GM23338 (cell line): ENCODE data around the gene DGKG. TPM values are rescaled to one million over a fixed set of nuclear protein-coding genes. Genes with fewer than 3 reads are reported as not detected.

ENCODE experiments used
- ATAC-seq: fragments of 200-7000 bp; cut with Tn5 transposase; 3 replicates; pipeline ENCODE4 v1.9.1; 2020
- DNase-seq: peaks from one replicate; pipeline ENCODE4 v3.0.0-alpha.2; 2015; ENCODE audit warnings: low spot score
- H2AFZ ChIP-seq: fragments of 200-600 bp; sonication (generic); 2 replicates; pipeline ENCODE4 v1.8.0; 2016; ENCODE audit warnings: antibody characterized with exemption, mild to moderate bottlenecking, moderate library complexity
- H3F3A ChIP-seq: fragments of 200-600 bp; sonication (generic); replicated peaks from 2 replicates; pipeline ENCODE4 v1.8.0; 2017; ENCODE audit warnings: antibody characterized with exemption, mixed run types, low read depth
- H3K27ac ChIP-seq: fragments of 200-600 bp; sonication (generic); 2 replicates; pipeline ENCODE4 v1.6.1; 2016; ENCODE audit warnings: low read depth
- H3K27me3 ChIP-seq: fragments of 200-600 bp; sonication (generic); 2 replicates; pipeline ENCODE4 v1.8.0; 2016; ENCODE audit warnings: mild to moderate bottlenecking, mixed run types, moderate library complexity; ENCODE audit not compliant: insufficient read depth
- H3K36me3 ChIP-seq: fragments of 200-600 bp; sonication (generic); 2 replicates; pipeline ENCODE4 v1.8.0; 2016; ENCODE audit warnings: mild to moderate bottlenecking; ENCODE audit not compliant: insufficient read depth
- H3K4me1 ChIP-seq: fragments of 200-600 bp; sonication (generic); 2 replicates; pipeline ENCODE4 v1.8.0; 2016; ENCODE audit warnings: mild to moderate bottlenecking, moderate library complexity; ENCODE audit not compliant: insufficient read depth
- H3K4me2 ChIP-seq: fragments of 200-600 bp; sonication (generic); 2 replicates; pipeline ENCODE4 v1.7.1; 2017; ENCODE audit warnings: mixed run types
- H3K4me3 ChIP-seq: fragments of 200-600 bp; sonication (generic); 2 replicates; pipeline ENCODE4 v1.6.1; 2016; ENCODE audit warnings: mixed run types
- H3K79me2 ChIP-seq: fragments of 200-600 bp; sonication (generic); replicated peaks from 2 replicates; pipeline ENCODE4 v1.8.0; 2017; ENCODE audit warnings: mild to moderate bottlenecking; ENCODE audit not compliant: insufficient read depth
- H3K9me2 ChIP-seq: fragments of 200-600 bp; sonication (generic); 2 replicates; pipeline ENCODE4 v1.8.0; 2017; ENCODE audit not compliant: insufficient read depth
- H4K20me1 ChIP-seq: fragments of 200-600 bp; sonication (generic); replicated peaks from 2 replicates; pipeline ENCODE4 v1.8.0; 2017; ENCODE audit warnings: mild to moderate bottlenecking; ENCODE audit not compliant: insufficient read depth
- H3K27ac Mint-ChIP-seq: 2 replicates; pipeline ENCODE4 v1.8.0; 2020; ENCODE audit warnings: inconsistent platforms, mild to moderate bottlenecking, moderate library complexity, mixed read lengths
- H3K27me3 Mint-ChIP-seq: 3 replicates; pipeline ENCODE4 v1.8.0; 2022; ENCODE audit warnings: low read depth, mild to moderate bottlenecking, moderate library complexity, mixed read lengths, inconsistent platforms; ENCODE audit not compliant: insufficient read depth, poor library complexity
- H3K36me3 Mint-ChIP-seq: 3 replicates; pipeline ENCODE4 v1.8.0; 2021; ENCODE audit warnings: low read depth, mild to moderate bottlenecking, inconsistent platforms, moderate library complexity, mixed read lengths
- H3K4me1 Mint-ChIP-seq: 3 replicates; pipeline ENCODE4 v1.8.0; 2020; ENCODE audit warnings: mild to moderate bottlenecking, inconsistent platforms, mixed read lengths
- H3K4me3 Mint-ChIP-seq: 3 replicates; pipeline ENCODE4 v1.8.0; 2021; ENCODE audit warnings: moderate library complexity, mild to moderate bottlenecking, inconsistent platforms, mixed read lengths
- H3K9me3 Mint-ChIP-seq: 3 replicates; pipeline ENCODE4 v1.8.0; 2020; ENCODE audit warnings: moderate library complexity, mild to moderate bottlenecking, inconsistent platforms, mixed read lengths
- CREB1 ChIP-seq: fragments of 250-450 bp; sonication (Bioruptor Pico); IDR thresholded peaks from 2 replicates; pipeline ENCODE4 v1.5.0; 2020; ENCODE audit warnings: low read depth, mild to moderate bottlenecking, moderate library complexity
- CTCF ChIP-seq, 2 experiments: fragments of 200-600 bp in 1 of 2; sonication (generic) in 1 of 2; conservative IDR thresholded peaks; 2 replicates each; pipeline versions ENCODE4 v1.5.1 to v1.6.1; 2016 to 2017; ENCODE audit warnings: antibody characterized with exemption in 2 of 2, low read depth in 2 of 2, mild to moderate bottlenecking in 2 of 2, moderate library complexity in 1 of 2
- ETS1 ChIP-seq: IDR thresholded peaks from 2 replicates; pipeline ENCODE4 v1.6.1; 2016; ENCODE audit warnings: antibody characterized with exemption
- EZH2 ChIP-seq: fragments of 200-600 bp; sonication (generic); IDR thresholded peaks from one replicate; pipeline ENCODE4 v1.8.0; 2017; ENCODE audit warnings: antibody characterized with exemption, mild to moderate bottlenecking, low read depth; ENCODE audit not compliant: unreplicated experiment
- JUNB ChIP-seq: IDR thresholded peaks from one replicate; pipeline ENCODE4 v1.6.1; 2016; ENCODE audit warnings: antibody characterized with exemption; ENCODE audit not compliant: unreplicated experiment
- POLR2AphosphoS5 ChIP-seq: IDR thresholded peaks from 2 replicates; pipeline ENCODE4 v1.6.1; 2016; ENCODE audit warnings: antibody characterized with exemption, low read depth
- REST ChIP-seq: IDR thresholded peaks from one replicate; pipeline ENCODE4 v1.6.1; 2018; ENCODE audit warnings: antibody characterized with exemption; ENCODE audit not compliant: unreplicated experiment
- ZNF331 ChIP-seq: fragments of 250-450 bp; sonication (Bioruptor Pico); IDR thresholded peaks from 2 replicates; pipeline ENCODE4 v1.5.0; 2020; ENCODE audit warnings: low read depth, mild to moderate bottlenecking, moderate library complexity
- polyA plus RNA-seq: library from polyadenylated mRNA; unstranded; fragments of >200 nt; fragmentation: Nextera tagmentation; extraction: Ambion mirVana; gene quantifications from 2 replicates; pipeline ENCODE4 v1.2.1, GENCODE V29; 2016
- total RNA-seq: library from RNA; depleted of rRNA; stranded (reverse); fragments of >200 nt; shearing (Covaris generic); gene quantifications from 2 replicates; pipeline ENCODE4 v1.2.3, GENCODE V29; 2014

Gene DGKG
- total and polyA plus RNA-seq, 2 experiments from 2014 or later = 0.14 to 0.31 TPM

- no peaks in the 10 kb centered on the region for H3K9me2 ChIP-seq
- TF ChIP-seq POLR2AphosphoS5 (no peak), JUNB (no peak), ZNF331 (CRISPR knock-in tag) (no peak), REST (no peak)
- 0 out of 2 replicates have a peak overlapping the region, but pooled peaks have one; percentile 14 for H2AFZ ChIP-seq
- Mint-ChIP-seq H3K4me3 (no peak overlapping the region), H3K27ac (no peak overlapping the region), H3K36me3 (no peaks in the 10 kb centered on the region), H3K4me1 (peaks cover 27% of the 10 kb centered on the region), H3K9me3 (no peaks in the 10 kb centered on the region), H3K27me3 (peaks cover 5% of the 10 kb centered on the region)
- H3F3A ChIP-seq = no peaks in the 10 kb centered on the region
- ATAC-seq (no peak), DNase-seq (no peak)
- H3K4me3 ChIP-seq = no peak overlapping the region
- no peak overlapping the region for H3K4me2 ChIP-seq
- H3K79me2 ChIP-seq = no peaks in the 10 kb centered on the region
- no peak overlapping the region for H3K27ac ChIP-seq
- no peaks in the 10 kb centered on the region for H3K36me3 ChIP-seq
- no peaks in the 10 kb centered on the region for H3K27me3 ChIP-seq
- H3K4me1 ChIP-seq = no peaks in the 10 kb centered on the region
- H4K20me1 ChIP-seq = no peaks in the 10 kb centered on the region
Observed at GRCh38 chr3:186216900-186217819, 144.9 kb downstream of the DGKG start.

GRCh38 chr3:186214670-186215069 lies 147.4 kb downstream of the DGKG start:
- no peak overlapping the region for H3K4me3 ChIP-seq
- DNase-seq (no peak), ATAC-seq (no peak)
- H3K36me3 ChIP-seq = no peaks in the 10 kb centered on the region
- no peaks in the 10 kb centered on the region for H3K9me2 ChIP-seq
- H3K79me2 ChIP-seq = no peaks in the 10 kb centered on the region
- Mint-ChIP-seq H3K4me1 (peaks cover 31% of the 10 kb centered on the region), H3K9me3 (no peaks in the 10 kb centered on the region), H3K27ac (no peak overlapping the region), H3K27me3 (peaks cover 3% of the 10 kb centered on the region), H3K4me3 (no peak overlapping the region), H3K36me3 (no peaks in the 10 kb centered on the region)
- H3K4me1 ChIP-seq = peaks cover 12% of the 10 kb centered on the region
- no peak overlapping the region for H2AFZ ChIP-seq
- H3K27me3 ChIP-seq = no peaks in the 10 kb centered on the region
- no peaks in the 10 kb centered on the region for H4K20me1 ChIP-seq
- no peak overlapping the region for H3K4me2 ChIP-seq
- 0 out of 2 replicates have a peak, but pooled peaks cover 2% of the 10 kb centered on the region for H3F3A ChIP-seq
- H3K27ac ChIP-seq = no peak overlapping the region
- no peak for TF ChIP-seq REST
- TF ChIP-seq CREB1 (CRISPR knock-in tag) = no peak
- TF ChIP-seq CTCF (conservative IDR thresholded peaks at IDR 0.05; ENCODE audit: low read depth in 2 of 2) = no peak
- TF ChIP-seq JUNB = no peak
- no peak for TF ChIP-seq POLR2AphosphoS5
- no peak for TF ChIP-seq ZNF331 (CRISPR knock-in tag)
- TF ChIP-seq EZH2 = no peak
- no peak for TF ChIP-seq ETS1
